Activated T-cell treated with anti-CD3 and anti-CD28 coated beads, Interleukin-2, amount 50 U/mL, for 48 hours (primary cell): ENCODE measurements around the gene MOB4.
"Not testable (repeated sequence)": the region's sequence is repeated elsewhere in the genome, so short reads cannot be mapped to it uniquely, and the experiment has no call there.

ENCODE experiments used
- DNase-seq, 2 experiments: peaks; one replicate each; pipeline ENCODE4 v3.0.0-alpha.2; 2020

The MOB4 gene

GRCh38 chr2:197515315-197515738, 539 bp upstream of the MOB4 start:
- no peak for DNase-seq

DNA sequence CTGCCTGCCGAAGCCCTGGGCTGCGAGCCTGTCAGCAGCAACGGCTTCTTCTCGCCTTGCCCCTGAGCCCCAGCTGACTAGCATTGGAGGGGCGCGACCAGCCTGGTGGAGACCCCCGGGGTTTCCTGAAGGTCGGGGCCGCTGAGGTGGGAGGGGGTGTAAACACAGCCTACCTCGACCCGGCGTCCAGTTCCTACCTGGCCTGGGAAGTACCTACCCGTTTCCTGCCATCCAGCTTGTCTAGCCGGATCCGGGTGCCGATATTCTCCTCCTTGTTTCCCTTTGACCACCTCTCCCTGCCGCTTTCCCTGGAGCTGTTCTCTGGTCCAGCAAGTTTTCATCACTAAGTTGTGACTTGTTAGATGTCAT, 511 bp downstream of the MOB4 start:
- no peak for DNase-seq

GRCh38 chr2:197517150-197517549, 1.3 kb downstream of the MOB4 start:
- no peak for DNase-seq

DNA sequence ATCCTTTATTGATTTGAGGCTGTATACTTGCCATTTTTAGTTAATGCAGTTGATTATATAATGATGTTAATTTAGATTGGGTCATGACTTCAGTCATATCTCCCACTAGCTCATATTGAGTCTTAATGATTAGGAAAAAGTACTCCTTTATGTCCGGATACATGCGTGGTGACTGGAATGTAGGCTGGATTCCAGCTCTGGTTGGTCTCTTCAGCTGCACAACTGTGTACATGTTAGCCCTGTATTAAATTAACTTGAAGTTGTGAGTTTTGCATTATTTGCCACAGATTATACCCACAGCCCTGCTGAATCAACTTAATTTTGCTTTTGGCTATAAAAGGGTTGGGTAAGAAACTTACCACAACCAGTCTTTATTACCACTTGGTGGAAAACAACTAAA, 22.5 kb downstream of the MOB4 start:
- DNase-seq, result no peak

DNA sequence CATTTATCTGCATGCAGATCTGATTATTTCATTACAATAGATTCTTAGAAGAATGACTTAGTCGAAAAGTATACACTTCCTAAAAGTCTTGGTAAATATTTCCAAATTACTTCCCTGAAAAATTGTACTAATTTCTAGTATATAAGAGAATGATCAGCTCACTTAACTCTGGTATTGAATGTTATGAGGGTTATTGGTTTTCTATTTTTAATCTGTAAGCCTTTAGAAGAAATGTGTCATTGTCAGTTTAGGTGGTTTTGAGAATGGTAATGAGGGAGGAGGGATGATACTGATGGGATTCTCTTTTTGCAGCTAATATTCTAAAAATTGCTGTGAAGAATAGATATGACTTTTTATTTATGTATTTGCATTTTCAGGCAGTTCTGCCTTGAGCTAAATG, 23.9 kb downstream of the MOB4 start:
- DNase-seq, result no peak

- no peak for DNase-seq
Measured at GRCh38 chr2:197543206-197543605, 27.3 kb downstream of the MOB4 start.

- no peak for DNase-seq
Measured at GRCh38 chr2:197547163-197547900, 31.5 kb downstream of the MOB4 start.

GRCh38 chr2:197548582-197548981, 32.7 kb downstream of the MOB4 start:
- DNase-seq, result no peak

GRCh38 chr2:197551260-197551659, 35.4 kb downstream of the MOB4 start:
- not testable (repeated sequence) for DNase-seq

GRCh38 chr2:197555467-197555866, 39.6 kb downstream of the MOB4 start:
- DNase-seq, result no peak

GRCh38 chr2:197556456-197556855, 40.6 kb downstream of the MOB4 start:
- no peak for DNase-seq

GRCh38 chr2:197558393-197558792, 42.5 kb downstream of the MOB4 start:
- DNase-seq, result no peak

- DNase-seq, result no peak
Measured at GRCh38 chr2:197559681-197560080, 43.8 kb downstream of the MOB4 start.

GRCh38 chr2:197560146-197560665, 44.3 kb downstream of the MOB4 start:
- DNase-seq, result no peak

GRCh38 chr2:197571627-197572271, 55.9 kb downstream of the MOB4 start:
- no peak for DNase-seq

GRCh38 chr2:197573608-197574007, 57.7 kb downstream of the MOB4 start:
- DNase-seq, result no peak

- no peak for DNase-seq
Measured at GRCh38 chr2:197575987-197576386, 60.1 kb downstream of the MOB4 start.

DNA sequence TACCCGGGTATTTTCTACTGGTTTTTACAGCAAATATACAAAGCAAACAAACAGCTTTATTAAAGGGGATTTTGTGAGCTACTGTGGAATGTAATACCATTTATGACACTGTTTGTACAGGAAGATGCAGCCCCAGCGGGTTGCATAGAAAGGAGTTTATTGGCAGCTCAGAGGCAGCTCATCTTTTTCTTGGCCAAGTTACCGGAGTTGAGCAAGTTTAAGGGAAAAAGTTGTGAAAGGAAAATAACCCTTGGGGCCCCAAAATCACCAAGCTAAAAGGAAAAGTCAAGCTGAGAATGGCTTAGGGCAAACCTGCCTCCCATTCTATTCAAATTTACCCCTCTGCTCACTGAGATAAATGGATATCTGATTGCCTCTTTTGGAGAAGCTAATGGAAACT, 60.8 kb downstream of the MOB4 start:
- DNase-seq, result no peak

DNA sequence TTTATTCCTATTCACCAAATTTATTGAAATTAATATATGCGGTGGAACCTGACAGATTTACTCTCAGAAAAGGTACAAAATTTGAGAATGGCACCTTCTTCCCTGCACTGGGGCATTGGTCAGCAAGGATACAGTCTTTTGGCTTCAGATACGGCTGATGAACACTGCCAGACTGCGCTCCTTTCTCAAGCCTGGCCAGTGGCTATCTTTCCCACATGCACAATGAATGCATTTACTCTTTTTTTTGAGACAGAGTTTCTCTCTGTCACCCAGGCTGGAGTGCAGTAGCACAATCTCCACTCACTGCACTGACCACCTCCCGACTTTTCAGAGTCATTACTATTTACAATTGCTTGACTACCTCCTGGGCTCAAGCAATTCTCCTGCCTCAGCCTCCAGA, 61.6 kb downstream of the MOB4 start:
- no peak for DNase-seq

DNA sequence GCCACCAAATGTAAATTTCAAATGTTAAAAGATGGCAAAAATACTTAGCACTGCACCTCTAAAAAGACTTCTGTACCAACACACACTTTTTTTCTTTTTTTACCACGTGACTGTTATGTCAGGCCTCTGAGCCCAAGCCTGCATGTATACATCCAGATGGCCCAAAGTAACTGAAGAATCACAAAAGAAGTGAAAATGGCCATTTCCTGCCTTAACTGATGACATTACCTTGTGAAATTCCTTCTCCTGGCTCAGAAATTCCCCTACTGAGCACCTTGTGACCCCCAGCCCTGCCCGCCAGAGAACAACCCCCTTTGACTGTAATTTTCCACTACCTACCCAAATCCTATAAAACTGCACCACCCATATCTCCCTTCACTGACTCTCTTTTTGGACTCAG, 62.4 kb downstream of the MOB4 start:
- not testable (repeated sequence) for DNase-seq

DNA sequence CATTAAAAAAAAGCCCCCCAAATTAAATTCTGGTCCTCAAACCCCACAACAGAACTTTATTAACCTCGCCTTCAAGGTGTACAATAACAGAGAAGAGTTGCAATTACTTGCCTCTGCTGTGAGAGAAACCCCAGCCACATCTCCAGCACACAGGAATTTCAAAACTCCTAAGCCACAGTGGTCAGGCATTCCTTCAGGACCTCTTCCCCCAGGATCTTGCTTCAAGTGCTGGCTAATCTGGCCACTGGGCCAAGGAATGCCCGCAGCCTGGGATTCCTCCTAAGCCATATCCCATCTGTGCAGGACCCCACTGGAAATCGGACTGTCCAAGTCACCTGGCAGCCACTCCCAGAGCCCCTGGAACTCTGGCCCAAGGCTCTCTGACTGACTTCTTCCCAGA, 64.3 kb downstream of the MOB4 start:
- DNase-seq, result not testable (repeated sequence)

DNA sequence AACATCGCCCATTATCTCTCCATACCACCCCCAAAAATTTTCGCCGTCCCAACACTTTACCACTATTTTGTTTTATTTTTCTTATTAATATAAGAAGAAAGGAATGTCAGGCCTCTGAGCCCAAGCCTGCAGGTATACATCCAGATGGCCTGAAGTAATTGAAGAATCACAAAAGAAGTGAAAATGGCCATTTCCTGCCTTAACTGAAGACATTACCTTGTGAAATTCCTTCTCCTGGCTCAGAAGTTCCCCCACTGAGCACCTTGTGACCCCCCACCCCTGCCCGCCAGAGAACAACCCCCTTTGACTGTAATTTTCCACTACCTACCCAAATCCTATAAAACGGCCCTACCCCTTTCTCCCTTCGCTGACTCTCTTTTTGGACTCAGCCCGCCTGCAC, 71.4 kb downstream of the MOB4 start:
- not testable (repeated sequence) for DNase-seq

DNA sequence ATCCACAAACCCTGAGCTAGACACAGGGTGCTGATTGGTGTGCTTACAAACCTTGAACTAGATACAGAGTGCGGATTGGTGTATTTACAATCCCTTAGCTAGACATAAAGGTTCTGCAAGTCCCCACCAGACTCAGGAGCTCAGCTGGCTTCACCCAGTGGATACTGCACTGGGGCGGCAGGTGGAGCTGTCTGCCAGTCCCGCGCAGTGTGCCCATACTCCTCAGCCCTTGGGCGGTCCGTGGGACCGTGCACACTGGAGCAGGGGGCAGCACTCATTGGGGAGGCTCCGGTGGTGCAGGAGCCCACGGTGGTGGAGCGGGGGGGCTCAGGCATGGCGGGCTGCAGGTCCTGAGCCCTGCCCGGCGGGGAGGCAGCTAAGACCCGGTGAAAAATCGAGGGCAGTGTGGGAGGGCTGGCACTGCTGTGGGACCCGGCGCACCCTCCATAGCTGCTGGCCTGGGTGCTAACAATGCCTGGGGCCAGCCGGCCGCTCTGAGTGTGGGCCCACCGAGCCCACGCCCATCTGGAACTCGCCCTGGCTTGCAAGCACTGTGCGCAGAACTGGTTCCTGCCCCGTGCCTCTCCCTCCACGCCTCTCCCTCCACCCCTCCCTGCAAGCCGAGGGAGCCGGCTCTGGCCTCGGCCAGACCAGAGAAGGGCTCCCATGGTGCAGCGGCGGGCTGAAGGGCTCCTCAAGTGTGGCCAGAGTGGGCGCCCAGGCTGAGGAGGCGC, 75.6 kb downstream of the MOB4 start:
- DNase-seq, result no peak

- DNase-seq, result no peak
Measured at GRCh38 chr2:197596766-197597165, 80.9 kb downstream of the MOB4 start.
